B cell (primary cell): ENCODE data around the gene ELOVL6.

Experiments
- EZH2 ChIP-seq: IDR thresholded peaks from 2 replicates; pipeline ENCODE4 v1.6.1; 2012; ENCODE audit warnings: borderline replicate concordance, low read depth, mild to moderate bottlenecking, moderate library complexity, low read length; ENCODE audit not compliant: insufficient read depth, poor library complexity, severe bottlenecking
- TF ChIP-seq, protein P1 (sequence below): fragments of 200-600 bp; IDR thresholded peaks from one replicate; pipeline ENCODE4 v1.8.0; 2022; ENCODE audit warnings: antibody characterized with exemption, mild to moderate bottlenecking

DNA sequence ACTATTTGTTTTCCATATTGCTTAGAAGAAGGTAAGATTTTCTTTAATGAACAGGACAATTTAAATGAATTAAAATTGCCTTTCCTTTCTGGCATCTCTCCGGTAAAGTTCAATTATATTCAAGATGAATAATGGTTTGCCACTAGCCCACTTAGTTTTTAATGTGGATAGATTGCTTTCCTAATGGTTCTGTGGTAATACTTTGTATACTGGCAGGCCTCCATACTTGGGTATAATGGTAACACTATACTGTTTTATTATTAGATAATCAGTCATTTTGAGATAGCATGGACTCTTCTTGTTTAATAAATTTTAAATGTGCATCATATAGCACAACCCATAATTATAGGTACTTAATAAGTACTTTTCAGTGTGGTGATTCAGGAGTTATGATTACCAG lies 89.5 kb downstream of the ELOVL6 start:
- TF ChIP-seq, protein P1, sequence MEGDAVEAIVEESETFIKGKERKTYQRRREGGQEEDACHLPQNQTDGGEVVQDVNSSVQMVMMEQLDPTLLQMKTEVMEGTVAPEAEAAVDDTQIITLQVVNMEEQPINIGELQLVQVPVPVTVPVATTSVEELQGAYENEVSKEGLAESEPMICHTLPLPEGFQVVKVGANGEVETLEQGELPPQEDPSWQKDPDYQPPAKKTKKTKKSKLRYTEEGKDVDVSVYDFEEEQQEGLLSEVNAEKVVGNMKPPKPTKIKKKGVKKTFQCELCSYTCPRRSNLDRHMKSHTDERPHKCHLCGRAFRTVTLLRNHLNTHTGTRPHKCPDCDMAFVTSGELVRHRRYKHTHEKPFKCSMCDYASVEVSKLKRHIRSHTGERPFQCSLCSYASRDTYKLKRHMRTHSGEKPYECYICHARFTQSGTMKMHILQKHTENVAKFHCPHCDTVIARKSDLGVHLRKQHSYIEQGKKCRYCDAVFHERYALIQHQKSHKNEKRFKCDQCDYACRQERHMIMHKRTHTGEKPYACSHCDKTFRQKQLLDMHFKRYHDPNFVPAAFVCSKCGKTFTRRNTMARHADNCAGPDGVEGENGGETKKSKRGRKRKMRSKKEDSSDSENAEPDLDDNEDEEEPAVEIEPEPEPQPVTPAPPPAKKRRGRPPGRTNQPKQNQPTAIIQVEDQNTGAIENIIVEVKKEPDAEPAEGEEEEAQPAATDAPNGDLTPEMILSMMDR = no peak
- no peak for TF ChIP-seq EZH2
